H1 (cell line): ENCODE measurements around the gene SRRT.

Experiments
- BACH1 ChIP-seq: IDR thresholded peaks from 2 replicates; pipeline ENCODE4 v1.6.1; 2012; ENCODE audit warnings: low read length, improper control_type of control experiment
- CREB1 ChIP-seq: IDR thresholded peaks from 2 replicates; pipeline ENCODE4 v1.6.1; 2012; ENCODE audit warnings: inconsistent platforms
- CTCF ChIP-seq, 3 experiments: IDR thresholded peaks; 1 replicate in 2 of 3; 2 replicates in 1 of 3; pipeline versions ENCODE4 v1.5.1 to v1.6.1; 2011; ENCODE audit warnings: low read length in 3 of 3, mild to moderate bottlenecking in 3 of 3, inconsistent platforms in 2 of 3, low read depth in 1 of 3, moderate library complexity in 1 of 3; ENCODE audit not compliant: insufficient read depth in 1 of 3; ENCODE audit errors: control extremely low read depth in 1 of 3
- MAX ChIP-seq: IDR thresholded peaks from 2 replicates; pipeline ENCODE4 v1.6.1; 2012; ENCODE audit warnings: inconsistent platforms
- POLR2A ChIP-seq, 2 experiments: IDR thresholded peaks; 1 replicate in 1 of 2; 2 replicates in 1 of 2; pipeline ENCODE4 v1.6.1; 2011; ENCODE audit warnings: low read depth in 2 of 2, low read length in 2 of 2, mild to moderate bottlenecking in 2 of 2; ENCODE audit errors: control extremely low read depth in 1 of 2
- TEAD4 ChIP-seq: IDR thresholded peaks from 2 replicates; pipeline ENCODE4 v1.6.1; 2012; ENCODE audit warnings: low read depth, low read length, inconsistent platforms, mixed read lengths

DNA sequence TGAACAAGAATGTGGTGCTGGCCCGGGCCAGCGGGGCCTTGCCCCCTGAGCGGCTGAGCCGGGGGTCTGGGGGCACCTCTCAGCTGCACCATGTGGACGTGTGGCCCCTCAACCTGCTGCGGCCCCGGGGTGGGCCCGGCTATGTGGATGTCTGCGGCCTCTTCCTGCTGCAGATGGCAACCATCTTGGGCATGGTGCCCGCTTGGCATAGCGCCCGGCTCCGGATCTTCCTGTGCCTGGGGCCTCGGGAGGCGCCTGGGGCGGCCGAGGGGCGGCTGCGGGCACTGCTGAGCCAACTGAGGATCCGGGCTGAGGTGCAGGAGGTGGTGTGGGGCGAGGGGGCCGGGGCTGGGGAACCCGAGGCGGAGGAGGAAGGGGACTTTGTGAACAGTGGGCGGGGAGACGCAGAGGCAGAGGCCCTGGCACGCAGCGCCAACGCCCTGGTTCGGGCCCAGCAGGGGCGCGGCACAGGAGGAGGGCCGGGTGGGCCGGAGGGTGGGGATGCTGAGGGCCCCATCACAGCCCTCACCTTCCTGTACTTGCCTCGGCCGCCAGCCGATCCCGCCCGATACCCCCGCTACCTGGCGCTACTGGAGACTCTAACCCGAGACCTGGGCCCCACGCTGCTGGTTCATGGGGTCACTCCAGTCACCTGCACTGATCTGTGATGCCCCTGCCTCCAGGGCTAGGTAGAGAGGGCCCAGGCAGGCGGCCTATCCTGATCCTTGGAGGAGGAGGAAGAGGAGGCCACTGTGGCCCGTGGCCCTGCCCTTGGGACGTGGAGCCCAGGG lies 8.8 kb upstream of the SRRT start:
- no peak for TF ChIP-seq BACH1
- no peak for TF ChIP-seq CTCF (IDR thresholded peaks at IDR 0.05; ENCODE audit: control extremely low read depth in 1 of 3, insufficient read depth in 1 of 3, low read depth in 1 of 3, low read length in 3 of 3)
- no peak for TF ChIP-seq CREB1
- no peak for TF ChIP-seq POLR2A (IDR thresholded peaks at IDR 0.05; ENCODE audit: control extremely low read depth in 1 of 2, low read depth in 2 of 2, low read length in 2 of 2)
- no peak for TF ChIP-seq MAX
- no peak for TF ChIP-seq TEAD4
